Osteoblast (primary cell): ENCODE results near the gene EYS. TPM values are rescaled to one million over a fixed set of nuclear protein-coding genes. Genes with fewer than 3 reads are reported as not detected.

Experiments used
- DNase-seq: peaks from one replicate; pipeline ENCODE4 v3.0.0; 2011; ENCODE audit warnings: low spot score, mixed read lengths; ENCODE audit not compliant: insufficient read length; ENCODE audit errors: missing footprints
- H2AFZ ChIP-seq: 2 replicates; pipeline ENCODE4 v1.6.0; 2011; ENCODE audit warnings: mild to moderate bottlenecking, low read length
- H3K27ac ChIP-seq: 2 replicates; pipeline ENCODE4 v1.5.1; 2011; ENCODE audit warnings: mild to moderate bottlenecking, low read depth, low read length, moderate library complexity
- H3K27me3 ChIP-seq: 2 replicates; pipeline ENCODE4 v1.6.0; 2012; ENCODE audit warnings: mild to moderate bottlenecking, control low read depth, inconsistent platforms, low read length, moderate library complexity; ENCODE audit not compliant: insufficient read depth
- H3K36me3 ChIP-seq: 2 replicates; pipeline ENCODE4 v1.5.1; 2011; ENCODE audit warnings: mild to moderate bottlenecking, low read length, control low read depth, moderate library complexity; ENCODE audit not compliant: insufficient read depth
- H3K4me1 ChIP-seq: 2 replicates; pipeline ENCODE4 v1.5.1; 2011; ENCODE audit warnings: mild to moderate bottlenecking, low read length, control low read depth, moderate library complexity; ENCODE audit not compliant: insufficient read depth
- H3K4me2 ChIP-seq: 2 replicates; pipeline ENCODE4 v1.6.0; 2011; ENCODE audit warnings: mild to moderate bottlenecking, low read length; ENCODE audit not compliant: insufficient read depth
- H3K4me3 ChIP-seq: fragments of 200-600 bp; sonication (generic); 3 replicates; pipeline ENCODE4 v1.5.1; 2012; ENCODE audit warnings: mild to moderate bottlenecking, low read length, inconsistent platforms; ENCODE audit not compliant: insufficient read depth
- H3K79me2 ChIP-seq: 2 replicates; pipeline ENCODE4 v1.6.0; 2012; ENCODE audit warnings: mild to moderate bottlenecking, low read length, control low read depth, inconsistent platforms; ENCODE audit not compliant: insufficient read depth
- H3K9me3 ChIP-seq: 2 replicates; pipeline ENCODE4 v1.5.1; 2011; ENCODE audit warnings: low read depth, low read length, control low read depth
- H4K20me1 ChIP-seq: 2 replicates; pipeline ENCODE4 v1.6.0; 2012; ENCODE audit warnings: mild to moderate bottlenecking, low read length, control low read depth; ENCODE audit not compliant: insufficient read depth
- total RNA-seq: library from RNA; depleted of rRNA; stranded (reverse); fragments of >200 nt; gene quantifications from 2 replicates; pipeline ENCODE4 v1.2.3, GENCODE V29; 2012
- TF ChIP-seq, protein P1 (sequence below): IDR thresholded peaks from 2 replicates; pipeline ENCODE4 v1.5.1; 2011; ENCODE audit warnings: mild to moderate bottlenecking, low read depth, low read length, moderate library complexity; ENCODE audit errors: extremely low read depth

EYS gene
- total RNA-seq, 1 donor: under 0.01 TPM

DNA sequence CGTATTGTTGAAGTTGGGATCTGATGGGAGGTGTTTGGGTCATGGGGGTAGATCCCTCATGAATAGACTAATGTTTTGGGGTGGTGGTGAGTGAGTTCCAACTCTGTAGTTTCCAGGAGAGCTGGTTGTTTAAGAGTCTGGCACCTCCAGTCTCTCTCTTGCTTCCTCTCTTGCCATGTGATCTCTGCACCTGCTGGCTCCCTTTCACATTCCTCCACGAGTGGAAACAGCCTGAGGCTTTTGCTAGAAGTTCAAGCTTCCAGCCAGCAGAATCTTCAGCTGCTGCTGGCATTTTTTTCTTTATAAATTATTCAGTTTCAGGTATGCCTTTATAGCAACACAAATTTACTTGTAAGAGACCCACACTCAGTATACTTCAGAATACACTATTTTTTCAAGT is 1021.6 kb downstream of the EYS start:
- Histone ChIP-seq H3K79me2 (no peaks in the 10 kb centered on the region), H3K27ac (no peak overlapping the region), H3K36me3 (no peaks in the 10 kb centered on the region), H3K4me1 (no peaks in the 10 kb centered on the region), H3K4me3 (no peak overlapping the region), H3K9me3 (no peaks in the 10 kb centered on the region), H3K27me3 (no peaks in the 10 kb centered on the region), H4K20me1 (no peaks in the 10 kb centered on the region), H3K4me2 (no peak overlapping the region), H2AFZ (no peak overlapping the region)
- TF ChIP-seq, protein P1, sequence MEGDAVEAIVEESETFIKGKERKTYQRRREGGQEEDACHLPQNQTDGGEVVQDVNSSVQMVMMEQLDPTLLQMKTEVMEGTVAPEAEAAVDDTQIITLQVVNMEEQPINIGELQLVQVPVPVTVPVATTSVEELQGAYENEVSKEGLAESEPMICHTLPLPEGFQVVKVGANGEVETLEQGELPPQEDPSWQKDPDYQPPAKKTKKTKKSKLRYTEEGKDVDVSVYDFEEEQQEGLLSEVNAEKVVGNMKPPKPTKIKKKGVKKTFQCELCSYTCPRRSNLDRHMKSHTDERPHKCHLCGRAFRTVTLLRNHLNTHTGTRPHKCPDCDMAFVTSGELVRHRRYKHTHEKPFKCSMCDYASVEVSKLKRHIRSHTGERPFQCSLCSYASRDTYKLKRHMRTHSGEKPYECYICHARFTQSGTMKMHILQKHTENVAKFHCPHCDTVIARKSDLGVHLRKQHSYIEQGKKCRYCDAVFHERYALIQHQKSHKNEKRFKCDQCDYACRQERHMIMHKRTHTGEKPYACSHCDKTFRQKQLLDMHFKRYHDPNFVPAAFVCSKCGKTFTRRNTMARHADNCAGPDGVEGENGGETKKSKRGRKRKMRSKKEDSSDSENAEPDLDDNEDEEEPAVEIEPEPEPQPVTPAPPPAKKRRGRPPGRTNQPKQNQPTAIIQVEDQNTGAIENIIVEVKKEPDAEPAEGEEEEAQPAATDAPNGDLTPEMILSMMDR: no peak
- no peak for DNase-seq

DNA sequence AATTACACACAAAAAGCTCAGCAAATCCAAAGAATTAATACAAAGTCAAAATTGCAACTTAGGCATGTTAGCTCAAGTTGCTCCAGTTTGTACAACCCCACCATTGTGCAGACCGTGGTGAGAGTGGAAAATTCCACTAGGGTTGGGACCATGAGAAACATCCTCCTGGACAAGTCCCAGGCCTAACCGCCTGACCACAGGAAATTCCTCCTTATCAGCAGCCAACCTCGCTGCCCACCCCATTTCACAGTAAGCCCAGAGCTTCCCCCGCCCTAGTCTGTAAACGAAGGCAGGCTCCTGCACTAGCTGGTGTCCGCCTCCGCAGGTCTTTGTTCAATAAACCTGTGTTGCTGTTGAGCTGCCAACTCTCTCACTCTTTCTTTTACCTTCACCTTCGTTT is 1023.3 kb downstream of the EYS start:
- Histone ChIP-seq H3K79me2 (no peaks in the 10 kb centered on the region), H2AFZ (no peak overlapping the region), H4K20me1 (no peaks in the 10 kb centered on the region), H3K27me3 (no peaks in the 10 kb centered on the region), H3K4me2 (no peak overlapping the region), H3K4me3 (no peak overlapping the region), H3K27ac (no peak overlapping the region), H3K9me3 (no peaks in the 10 kb centered on the region), H3K36me3 (no peaks in the 10 kb centered on the region), H3K4me1 (no peaks in the 10 kb centered on the region)
- no peak for DNase-seq
- TF ChIP-seq, protein P1: no peak

- H2AFZ ChIP-seq: no peak overlapping the region
- H3K79me2 ChIP-seq: no peaks in the 10 kb centered on the region
- H4K20me1 ChIP-seq: no peaks in the 10 kb centered on the region
- H3K9me3 ChIP-seq: no peaks in the 10 kb centered on the region
- no peak overlapping the region for H3K4me2 ChIP-seq
- no peak for DNase-seq
- H3K27ac ChIP-seq: no peak overlapping the region
- H3K27me3 ChIP-seq: no peaks in the 10 kb centered on the region
- no peaks in the 10 kb centered on the region for H3K36me3 ChIP-seq
- H3K4me1 ChIP-seq: no peaks in the 10 kb centered on the region
- no peak overlapping the region for H3K4me3 ChIP-seq
- TF ChIP-seq, protein P1: no peak
Observed at GRCh38 chr6:64681416-64682160, 1025.4 kb downstream of the EYS start.

- H3K36me3 ChIP-seq: no peaks in the 10 kb centered on the region
- no peak overlapping the region for H2AFZ ChIP-seq
- no peaks in the 10 kb centered on the region for H4K20me1 ChIP-seq
- H3K4me3 ChIP-seq: no peak overlapping the region
- H3K27ac ChIP-seq: no peak overlapping the region
- H3K4me2 ChIP-seq: no peak overlapping the region
- no peaks in the 10 kb centered on the region for H3K79me2 ChIP-seq
- no peak for DNase-seq
- no peaks in the 10 kb centered on the region for H3K27me3 ChIP-seq
- no peaks in the 10 kb centered on the region for H3K9me3 ChIP-seq
- H3K4me1 ChIP-seq: no peaks in the 10 kb centered on the region
- TF ChIP-seq, protein P1: no peak
Observed at GRCh38 chr6:64680446-64680845, 1026.6 kb downstream of the EYS start.
